ENCODE measurements around the gene CDH4. TPM values are rescaled to one million over a fixed set of nuclear protein-coding genes. Genes with fewer than 3 reads are reported as not detected.

CDH4 gene
- total RNA-seq, 1 donor from 2014 or later, result not detected

DNA sequence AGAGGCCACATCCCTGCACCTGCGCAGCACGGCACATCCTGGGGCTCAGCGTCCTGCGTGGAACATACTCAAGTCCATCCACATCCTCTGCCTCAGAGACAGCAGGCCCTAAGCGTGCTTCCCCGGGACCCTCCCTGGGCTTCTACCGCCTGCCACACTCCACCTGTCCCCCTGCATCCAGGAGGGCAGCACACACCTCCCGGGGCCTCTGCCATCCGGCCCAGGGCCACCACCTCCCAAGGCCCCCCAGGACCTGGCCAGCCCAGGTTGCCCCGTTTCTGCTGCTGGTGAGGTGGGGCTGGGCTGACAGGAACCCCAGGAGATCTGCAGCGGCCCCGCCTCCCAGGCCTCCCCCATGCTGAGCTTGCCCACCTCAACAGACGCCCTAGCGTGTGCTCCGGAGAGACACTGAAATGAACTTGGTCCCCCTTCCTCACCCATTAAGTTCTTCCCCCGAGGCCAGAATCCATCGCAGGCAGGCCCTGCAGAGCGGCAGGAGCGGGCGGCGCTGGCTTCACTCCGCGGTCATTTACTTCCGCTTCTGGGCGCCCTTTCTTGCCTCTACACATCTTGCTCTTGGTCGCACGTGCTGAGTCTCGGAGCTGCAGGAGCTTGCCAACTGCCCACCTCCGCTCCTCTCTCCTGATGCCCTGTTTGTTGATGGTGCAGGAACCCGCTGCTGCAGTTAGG lies 578.3 kb downstream of the CDH4 start:
- DNase-seq (ENCODE audit: low spot score), result no peak

DNA sequence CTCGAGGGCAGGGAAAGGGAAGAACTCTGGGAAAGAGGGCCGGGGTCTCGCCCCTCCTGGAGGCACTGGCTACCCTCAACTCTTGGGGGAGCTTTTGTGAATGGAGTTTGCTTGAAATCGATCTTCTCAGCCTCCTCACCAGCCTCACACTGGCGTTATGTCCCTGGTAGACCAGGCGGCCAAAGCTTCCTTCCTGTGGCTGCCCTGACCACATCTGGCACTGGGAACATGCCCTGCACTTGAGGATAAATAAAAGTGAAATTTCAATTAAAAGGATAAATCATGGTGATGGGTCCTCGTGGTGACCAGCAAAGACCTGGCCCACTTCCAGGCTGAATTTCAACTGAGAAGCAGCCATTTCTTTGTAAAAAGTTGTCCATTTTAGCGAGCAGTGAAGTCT lies 578.9 kb downstream of the CDH4 start:
- no peak for DNase-seq (ENCODE audit: low spot score)

DNA sequence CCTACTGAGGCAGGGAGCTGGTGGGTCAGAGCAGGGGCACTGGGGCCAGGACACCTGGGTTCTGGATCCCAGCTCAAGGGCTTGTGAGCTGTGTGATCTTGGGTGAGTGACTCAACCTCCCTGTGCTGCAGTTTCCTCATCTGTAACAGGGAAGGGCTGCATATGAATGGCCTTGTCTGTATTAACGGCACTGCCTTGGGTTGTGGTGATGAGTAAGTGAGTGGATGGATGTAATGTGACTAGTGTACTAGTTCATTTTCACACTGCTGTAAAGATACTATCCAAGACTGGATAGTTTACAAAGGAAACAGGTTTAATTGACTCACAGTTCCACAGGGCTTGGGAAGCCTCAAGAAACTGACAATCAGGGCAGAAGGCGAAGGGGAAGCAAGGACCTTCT lies 580.1 kb downstream of the CDH4 start:
- DNase-seq (ENCODE audit: low spot score), result no peak

- DNase-seq (ENCODE audit: low spot score), result no peak
Observed at GRCh38 chr20:61833807-61834610, 581.9 kb downstream of the CDH4 start.

DNA sequence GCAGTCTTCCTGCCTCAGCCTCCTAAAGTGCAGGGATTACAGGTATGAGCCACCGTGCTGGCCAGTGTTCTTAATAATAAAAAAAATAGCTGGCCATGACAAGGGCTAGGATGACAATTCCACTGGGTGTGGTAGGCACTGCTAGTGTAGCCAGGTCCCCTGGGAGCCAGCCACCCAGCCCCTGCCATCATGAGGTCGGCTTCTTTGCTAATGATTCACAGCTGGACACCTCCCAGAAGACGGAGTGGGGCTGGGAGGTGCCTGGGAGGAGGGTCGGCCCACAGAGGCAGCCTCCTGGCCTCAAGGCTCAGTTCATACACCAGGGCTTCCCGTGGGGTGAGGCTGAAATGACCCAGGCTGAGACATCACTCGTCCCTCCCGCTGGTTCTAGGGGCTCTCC lies 583.2 kb downstream of the CDH4 start:
- no peak for DNase-seq (ENCODE audit: low spot score)

DNA sequence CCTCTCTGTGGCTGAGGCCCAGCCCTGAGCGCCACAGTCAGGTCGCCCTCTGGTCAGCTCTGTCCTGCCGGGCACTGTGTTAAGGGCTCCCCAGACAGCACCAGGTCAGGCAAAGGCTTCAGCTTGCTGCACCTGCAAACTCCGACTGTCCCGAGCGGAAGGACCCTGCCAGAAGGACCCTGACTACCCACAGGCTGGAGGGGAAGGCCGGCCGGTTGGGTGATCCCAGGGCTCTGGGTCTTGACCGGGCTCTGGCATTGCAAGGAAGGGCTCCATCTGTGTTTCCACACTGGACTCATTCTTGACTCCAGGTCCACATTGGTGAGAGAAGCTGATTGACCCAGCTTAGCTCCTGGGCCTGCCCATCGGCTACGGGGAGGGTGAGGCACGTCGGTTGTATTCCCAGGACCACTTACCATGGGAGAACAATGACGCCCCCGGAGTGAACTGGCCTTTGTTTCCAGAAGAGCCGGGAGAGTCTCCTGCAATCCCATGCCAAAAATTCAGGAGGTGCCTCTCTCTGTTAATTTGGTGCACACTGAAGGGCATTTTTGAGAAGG lies 583.8 kb downstream of the CDH4 start:
- DNase-seq (ENCODE audit: low spot score), result no peak

DNA sequence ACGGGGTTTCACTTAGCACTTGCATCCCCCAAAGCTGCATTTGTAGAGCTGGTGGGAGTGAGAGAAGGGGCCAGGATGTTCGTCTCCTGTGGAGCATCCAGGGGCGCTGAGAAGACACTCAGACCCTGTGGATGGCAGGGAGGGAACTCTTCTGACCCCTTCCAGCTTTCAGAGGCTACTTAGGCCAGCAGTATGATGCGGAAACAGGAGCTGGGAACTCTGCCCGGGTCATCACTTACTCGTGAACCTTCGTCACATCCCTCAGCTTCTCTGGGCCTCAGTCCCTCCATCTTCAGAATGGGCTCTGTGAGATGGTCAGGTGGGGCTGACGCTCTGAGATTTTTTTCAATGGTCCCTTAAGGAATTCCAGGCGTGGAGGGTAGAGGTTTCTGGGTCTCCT lies 585.1 kb downstream of the CDH4 start:
- DNase-seq (ENCODE audit: low spot score), result no peak

GRCh38 chr20:61839223-61839911 lies 587.3 kb downstream of the CDH4 start:
- no peak for DNase-seq (ENCODE audit: low spot score)

- no peak for DNase-seq (ENCODE audit: low spot score)
Observed at GRCh38 chr20:61839912-61840778, 588.1 kb downstream of the CDH4 start.

- DNase-seq (ENCODE audit: low spot score), result no peak
Observed at GRCh38 chr20:61840779-61841455, 588.9 kb downstream of the CDH4 start.

DNA sequence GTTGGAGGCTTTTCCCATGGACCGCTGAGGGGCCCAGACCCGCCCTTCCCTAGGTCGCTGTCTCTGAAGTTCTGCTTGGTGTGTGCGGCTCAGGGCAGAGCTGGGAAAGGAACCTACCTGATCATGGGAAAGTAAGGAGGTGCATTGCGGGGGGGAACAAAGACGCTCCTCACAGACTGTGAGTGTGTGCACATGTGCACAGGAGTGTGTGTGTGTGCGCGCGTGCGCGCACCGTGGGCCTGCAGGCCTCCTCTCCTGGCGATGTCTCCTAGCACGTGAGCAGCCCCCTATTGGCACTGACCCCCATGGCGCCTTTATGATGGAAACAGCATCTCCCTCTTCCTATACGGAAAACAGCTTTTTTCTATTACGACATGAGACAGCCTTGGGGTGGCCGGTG lies 589.5 kb downstream of the CDH4 start:
- DNase-seq (ENCODE audit: low spot score), result no peak

- DNase-seq (ENCODE audit: low spot score), result no peak
Observed at GRCh38 chr20:61841966-61842365, 589.9 kb downstream of the CDH4 start.

DNA sequence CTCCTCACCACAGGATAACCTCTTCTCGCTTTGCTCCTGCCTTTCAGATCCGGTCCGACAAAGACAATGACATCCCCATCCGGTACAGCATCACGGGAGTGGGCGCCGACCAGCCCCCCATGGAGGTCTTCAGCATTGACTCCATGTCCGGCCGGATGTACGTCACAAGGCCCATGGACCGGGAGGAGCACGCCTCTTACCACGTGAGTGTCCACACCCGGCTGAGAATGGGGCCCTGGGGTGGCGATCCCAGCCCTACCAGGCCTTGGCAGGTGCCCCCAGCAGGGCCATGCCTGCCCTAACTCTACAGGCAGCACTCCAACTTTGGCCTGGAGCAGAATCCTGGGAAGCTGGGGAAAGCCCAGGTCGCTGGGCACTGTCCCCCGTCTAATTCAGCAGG lies 592.6 kb downstream of the CDH4 start:
- no peak for DNase-seq (ENCODE audit: low spot score)

DNA sequence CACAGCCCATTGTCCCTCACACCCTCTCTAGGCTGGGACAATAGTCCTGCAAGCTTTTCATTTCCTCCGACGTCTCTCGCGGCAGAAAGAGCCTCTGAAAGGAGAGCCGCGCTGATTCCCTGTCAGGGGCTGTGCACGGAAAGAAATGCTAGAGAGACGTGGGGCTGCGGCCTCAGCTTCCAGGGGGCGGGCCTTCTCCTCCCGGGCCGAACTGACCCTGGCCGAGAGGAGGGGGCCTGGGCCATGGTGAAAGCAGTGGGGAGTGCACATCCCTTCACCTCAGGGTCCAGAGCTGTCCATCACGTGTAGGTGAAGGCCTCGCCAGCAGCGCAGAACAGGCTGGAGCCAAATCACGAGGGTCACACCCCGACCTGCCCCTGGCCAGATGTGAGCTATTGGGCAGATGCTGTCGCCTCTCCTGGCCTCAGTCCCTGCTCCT lies 593.2 kb downstream of the CDH4 start:
- no peak for DNase-seq (ENCODE audit: low spot score)

DNA sequence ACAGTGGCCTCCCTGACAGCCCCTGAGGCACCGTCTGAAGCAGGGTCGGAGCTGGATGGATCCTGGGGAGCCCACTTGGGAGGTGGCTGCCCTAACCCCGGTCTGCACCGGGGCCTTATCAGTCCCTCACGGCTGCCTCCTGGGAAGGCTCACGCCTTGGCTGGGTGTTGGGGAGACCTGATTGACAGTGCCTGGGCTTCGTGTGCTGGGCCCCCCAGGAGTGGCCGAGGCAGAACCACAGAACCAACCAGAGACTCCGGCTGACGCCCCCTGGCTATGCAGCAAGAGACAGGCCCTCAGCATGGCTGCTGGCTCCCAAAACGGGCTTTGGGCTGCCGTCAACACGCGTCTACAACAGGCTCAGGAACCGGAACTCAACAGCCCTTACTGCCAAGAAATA lies 594.0 kb downstream of the CDH4 start:
- no peak for DNase-seq (ENCODE audit: low spot score)

- DNase-seq (ENCODE audit: low spot score), result no peak
Observed at GRCh38 chr20:61846741-61847419, 594.8 kb downstream of the CDH4 start.

GRCh38 chr20:61847420-61847748 lies 595.3 kb downstream of the CDH4 start:
- DNase-seq (ENCODE audit: low spot score), result no peak

GRCh38 chr20:61847986-61848385 lies 595.9 kb downstream of the CDH4 start:
- DNase-seq (ENCODE audit: low spot score), result no peak

DNA sequence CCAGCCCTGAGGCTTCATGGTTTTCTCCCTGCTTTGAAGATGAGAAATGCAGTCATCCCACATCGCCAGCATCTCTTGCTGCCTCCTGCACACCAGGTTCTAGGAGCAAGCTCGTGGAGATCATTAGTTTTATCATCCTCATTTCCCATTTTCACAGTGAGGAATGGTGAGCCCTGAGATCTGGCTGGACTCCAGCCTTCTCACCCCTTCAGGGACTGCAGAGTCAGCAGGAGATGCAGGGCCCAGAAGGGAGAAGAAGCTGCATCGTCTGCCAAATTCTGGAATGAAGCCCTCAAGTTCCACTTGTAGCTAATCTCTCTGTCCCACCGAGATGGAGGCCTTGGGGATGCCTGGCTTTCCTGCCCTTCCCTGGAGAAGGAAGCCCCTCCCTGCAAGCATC lies 596.8 kb downstream of the CDH4 start:
- no peak for DNase-seq (ENCODE audit: low spot score)

GRCh38 chr20:61849376-61849775 lies 597.3 kb downstream of the CDH4 start:
- DNase-seq (ENCODE audit: low spot score), result no peak

Data from mesenteric fat pad (tissue), 1 donor.